OCI-LY1 (cell line): ENCODE data around the gene ACAD10.

Source experiments
- EZH2 ChIP-seq: fragments of 200-600 bp; sonication (generic), shearing (Covaris generic); IDR thresholded peaks from 2 replicates; pipeline ENCODE4 v1.8.0; 2017; ENCODE audit warnings: borderline replicate concordance, mixed run types, mild to moderate bottlenecking, antibody characterized with exemption, low read length, moderate library complexity, mixed read lengths
- TF ChIP-seq, protein P1 (sequence below): fragments of 200-600 bp; sonication (generic), shearing (Covaris generic); IDR thresholded peaks from 2 replicates; pipeline ENCODE4 v1.5.1; 2017; ENCODE audit warnings: mild to moderate bottlenecking, antibody characterized with exemption, low read length, moderate library complexity, mixed read lengths

DNA sequence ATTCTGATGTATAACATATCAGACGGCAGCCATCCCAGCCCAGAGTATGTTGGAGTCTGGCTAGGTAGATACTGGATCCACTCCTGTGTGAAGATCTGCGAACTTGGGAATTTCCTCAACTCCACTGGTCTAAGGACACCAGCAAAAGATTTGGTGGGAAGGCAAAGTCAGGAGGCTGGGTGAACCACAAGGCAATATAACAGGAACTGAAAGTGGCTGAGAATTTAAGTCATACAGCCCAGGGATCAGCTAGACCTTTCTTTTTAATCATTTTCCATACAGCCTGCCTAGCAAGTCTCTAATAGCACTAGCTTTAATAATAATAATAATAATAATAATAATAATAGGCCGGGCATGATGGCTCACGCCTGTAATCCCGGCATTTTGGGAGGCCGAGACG lies 34.9 kb upstream of the ACAD10 start:
- TF ChIP-seq, protein P1, sequence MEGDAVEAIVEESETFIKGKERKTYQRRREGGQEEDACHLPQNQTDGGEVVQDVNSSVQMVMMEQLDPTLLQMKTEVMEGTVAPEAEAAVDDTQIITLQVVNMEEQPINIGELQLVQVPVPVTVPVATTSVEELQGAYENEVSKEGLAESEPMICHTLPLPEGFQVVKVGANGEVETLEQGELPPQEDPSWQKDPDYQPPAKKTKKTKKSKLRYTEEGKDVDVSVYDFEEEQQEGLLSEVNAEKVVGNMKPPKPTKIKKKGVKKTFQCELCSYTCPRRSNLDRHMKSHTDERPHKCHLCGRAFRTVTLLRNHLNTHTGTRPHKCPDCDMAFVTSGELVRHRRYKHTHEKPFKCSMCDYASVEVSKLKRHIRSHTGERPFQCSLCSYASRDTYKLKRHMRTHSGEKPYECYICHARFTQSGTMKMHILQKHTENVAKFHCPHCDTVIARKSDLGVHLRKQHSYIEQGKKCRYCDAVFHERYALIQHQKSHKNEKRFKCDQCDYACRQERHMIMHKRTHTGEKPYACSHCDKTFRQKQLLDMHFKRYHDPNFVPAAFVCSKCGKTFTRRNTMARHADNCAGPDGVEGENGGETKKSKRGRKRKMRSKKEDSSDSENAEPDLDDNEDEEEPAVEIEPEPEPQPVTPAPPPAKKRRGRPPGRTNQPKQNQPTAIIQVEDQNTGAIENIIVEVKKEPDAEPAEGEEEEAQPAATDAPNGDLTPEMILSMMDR: no peak
- TF ChIP-seq EZH2: no peak
